Upper lobe of left lung (tissue), 6 donors: ENCODE results near the gene LIG1. TPM values are rescaled to one million over a fixed set of nuclear protein-coding genes. Genes with fewer than 3 reads are reported as not detected.

Source experiments
- ATAC-seq, 2 donors: fragments of 200-7000 bp; cut with Tn5 transposase; one replicate each; pipeline ENCODE4 v1.9.1; 2022; ENCODE audit warnings: mild to moderate bottlenecking in 2 of 2, moderate library complexity in 2 of 2; ENCODE audit not compliant: low FRiP score in 2 of 2
- DNase-seq, 2 donors: peaks; one replicate each; pipeline ENCODE4 v3.0.0-alpha.2; 2019 to 2020
- H3K27ac ChIP-seq, 4 donors: fragments of 200-600 bp; sonication (generic); one replicate each; pipeline ENCODE4 v1.5.1; 2016 to 2019
- H3K27me3 ChIP-seq, 4 donors: fragments of 200-600 bp; sonication (generic); one replicate each; pipeline ENCODE4 v1.5.1; 2017 to 2019
- H3K36me3 ChIP-seq, 4 donors: fragments of 200-600 bp; sonication (generic); one replicate each; pipeline ENCODE4 v1.5.1; 2016 to 2019
- H3K4me1 ChIP-seq, 4 donors: fragments of 200-600 bp; sonication (generic); one replicate each; pipeline ENCODE4 v1.5.1; 2018 to 2019
- H3K4me3 ChIP-seq, 4 donors: fragments of 200-600 bp; sonication (generic); one replicate each; pipeline ENCODE4 v1.5.1; 2017 to 2019; ENCODE audit warnings: mild to moderate bottlenecking in 2 of 4, moderate library complexity in 1 of 4
- H3K9me3 ChIP-seq, 4 donors: fragments of 200-600 bp; sonication (generic); one replicate each; pipeline ENCODE4 v1.5.1; 2018 to 2019
- CTCF ChIP-seq, 6 experiments: fragments of 450-650 bp in 4 of 6; fragments of 200-600 bp in 2 of 6; sonication (generic) in 2 of 6; IDR thresholded peaks; one replicate each; pipeline ENCODE4 v1.5.1; 2016 to 2019; ENCODE audit warnings: antibody characterized with exemption in 6 of 6
- EP300 ChIP-seq, 4 donors: sonication (generic); formaldehyde crosslinking; IDR thresholded peaks; one replicate each; pipeline ENCODE4 v1.5.1; 2017; ENCODE audit warnings: antibody characterized with exemption in 4 of 4, control low read depth in 2 of 4
- POLR2A ChIP-seq, 4 donors: fragments of 450-650 bp; IDR thresholded peaks; one replicate each; pipeline ENCODE4 v1.5.1; 2016 to 2017; ENCODE audit warnings: antibody characterized with exemption in 4 of 4, mild to moderate bottlenecking in 2 of 4
- POLR2AphosphoS5 ChIP-seq, 2 donors: sonication (generic); formaldehyde crosslinking; IDR thresholded peaks; one replicate each; pipeline ENCODE4 v1.5.1; 2017; ENCODE audit warnings: antibody characterized with exemption in 2 of 2
- WGBS, 2 donors: methylation state at CpG; one replicate each; pipeline ENCODE4 v1.1.5; 2017 to 2018; 5-methylcytosine and 5-hydroxymethylcytosine counted together
- total RNA-seq, 6 donors: library from RNA; depleted of rRNA in 4 of 6; stranded (reverse); fragments of >200 nt in 4 of 6; gene quantifications; one replicate each; pipeline versions ENCODE4 v1.1.0 to v1.2.1, GENCODE V29; 2016 to 2021
- donor health status: DM: no; HTN: no; CAD: no; lungs with moderate emphysema.
- donor health status: DM: no; HTN: yes; CAD: no; lungs with severe emphysema.

The LIG1 gene
- total RNA-seq, 6 donors from 2014 or later: 11.4 to 113 (median 27.8) TPM

- Histone ChIP-seq H3K27ac (no peak overlapping the region), H3K4me3 (no peak overlapping the region), H3K36me3 (peaks cover 0 to 23% (median 14%) of the 10 kb centered on the region in 4 donors), H3K27me3 (no peaks in the 10 kb centered on the region), H3K9me3 (no peaks in the 10 kb centered on the region), H3K4me1 (no peaks in the 10 kb centered on the region)
- TF ChIP-seq EP300 (IDR thresholded peaks at IDR 0.05) (no peak), POLR2A (IDR thresholded peaks at IDR 0.05) (no peak), POLR2AphosphoS5 (IDR thresholded peaks at IDR 0.05) (no peak), CTCF (IDR thresholded peaks at IDR 0.05) (no peak)
- 93% methylated on average over 5 to 6 of the region's 6 CpGs for WGBS, 2 donors
- DNase-seq: no peak
- ATAC-seq: no peak
These were observed 37.0 kb downstream of the LIG1 start for GRCh38 chr19:48133094-48133493.

- 94 to 99% methylated on average over 6 of the region's 6 CpGs for WGBS, 2 donors
- no peak overlapping the region for H3K4me3 ChIP-seq
- H3K9me3 ChIP-seq: no peaks in the 10 kb centered on the region
- no peaks in the 10 kb centered on the region for H3K27me3 ChIP-seq
- H3K36me3 ChIP-seq: peaks cover 0 to 32% (median 19%) of the 10 kb centered on the region in 4 donors
- peaks cover 0 to 13% (median 8%) of the 10 kb centered on the region in 4 donors for H3K4me1 ChIP-seq
- no peak for DNase-seq
- no peak for ATAC-seq
- TF ChIP-seq POLR2AphosphoS5 (IDR thresholded peaks at IDR 0.05) (no peak), POLR2A (IDR thresholded peaks at IDR 0.05) (no peak)
- no peak overlapping the region for H3K27ac ChIP-seq
These were observed 42.6 kb downstream of the LIG1 start for GRCh38 chr19:48127561-48127960.

GRCh38 chr19:48123907-48124651 is 46.1 kb downstream of the LIG1 start:
- Histone ChIP-seq H3K36me3 (peaks cover 0 to 14% (median 10%) of the 10 kb centered on the region in 4 donors), H3K27me3 (no peaks in the 10 kb centered on the region), H3K9me3 (no peaks in the 10 kb centered on the region), H3K4me1 (peaks cover 0 to 17% (median 11%) of the 10 kb centered on the region in 4 donors), H3K27ac (peak overlapping the region in 2 of 4 donors; percentile 33 to 81), H3K4me3 (no peak overlapping the region)
- ATAC-seq (no peak), DNase-seq (no peak)
- 63 to 72% methylated on average over 12 of the region's 12 CpGs for WGBS, 2 donors
- TF ChIP-seq CTCF (IDR thresholded peaks at IDR 0.05) (peak in 3 of 6 experiments; percentile 7 to 26 (median 7)), EP300 (IDR thresholded peaks at IDR 0.05) (peak in 1 of 4 donors; percentile 32), POLR2AphosphoS5 (IDR thresholded peaks at IDR 0.05) (peak in 1 of 2 donors; percentile 61), POLR2A (IDR thresholded peaks at IDR 0.05) (no peak)

- no peak overlapping the region for H3K4me3 ChIP-seq
- H3K9me3 ChIP-seq: no peaks in the 10 kb centered on the region
- TF ChIP-seq CTCF (IDR thresholded peaks at IDR 0.05) (no peak), POLR2AphosphoS5 (IDR thresholded peaks at IDR 0.05) (no peak), EP300 (IDR thresholded peaks at IDR 0.05) (no peak), POLR2A (IDR thresholded peaks at IDR 0.05) (no peak)
- peaks cover 0 to 6% (median 4%) of the 10 kb centered on the region in 4 donors for H3K36me3 ChIP-seq
- DNase-seq: no peak
- 67 to 73% methylated on average over 13 to 14 of the region's 14 CpGs for WGBS, 2 donors
- H3K27ac ChIP-seq: peak overlapping the region; percentile 12 to 81 (median 49)
- H3K4me1 ChIP-seq: peaks cover 2 to 22% (median 12%) of the 10 kb centered on the region in 4 donors
- H3K27me3 ChIP-seq: no peaks in the 10 kb centered on the region
- no peak for ATAC-seq
These were observed 47.7 kb downstream of the LIG1 start for GRCh38 chr19:48122421-48122820.

- peak in 1 of 2 donors; percentile 40 for DNase-seq
- peak in 2 of 4 donors; percentile 32 to 67 for TF ChIP-seq EP300 (IDR thresholded peaks at IDR 0.05)
- peak; percentile 74 to 86 for TF ChIP-seq POLR2AphosphoS5 (IDR thresholded peaks at IDR 0.05)
- TF ChIP-seq CTCF (IDR thresholded peaks at IDR 0.05): peak in 1 of 6 experiments; percentile 9
- TF ChIP-seq POLR2A (IDR thresholded peaks at IDR 0.05): no peak
- peak in 1 of 2 donors; percentile 79 for ATAC-seq
- H3K27ac ChIP-seq: peak overlapping the region; percentile 12 to 81 (median 49)
- no peak overlapping the region for H3K4me3 ChIP-seq
- H3K36me3 ChIP-seq: peaks cover 0 to 5% (median 1%) of the 10 kb centered on the region in 4 donors
- H3K4me1 ChIP-seq: peaks cover 2 to 22% (median 12%) of the 10 kb centered on the region in 4 donors
- 49 to 60% methylated on average over 7 to 10 of the region's 10 CpGs for WGBS, 2 donors
- H3K27me3 ChIP-seq: no peaks in the 10 kb centered on the region
- H3K9me3 ChIP-seq: no peaks in the 10 kb centered on the region
These were observed 48.2 kb downstream of the LIG1 start for GRCh38 chr19:48121909-48122371.
